ENCODE results near the gene ARG2.

DNA sequence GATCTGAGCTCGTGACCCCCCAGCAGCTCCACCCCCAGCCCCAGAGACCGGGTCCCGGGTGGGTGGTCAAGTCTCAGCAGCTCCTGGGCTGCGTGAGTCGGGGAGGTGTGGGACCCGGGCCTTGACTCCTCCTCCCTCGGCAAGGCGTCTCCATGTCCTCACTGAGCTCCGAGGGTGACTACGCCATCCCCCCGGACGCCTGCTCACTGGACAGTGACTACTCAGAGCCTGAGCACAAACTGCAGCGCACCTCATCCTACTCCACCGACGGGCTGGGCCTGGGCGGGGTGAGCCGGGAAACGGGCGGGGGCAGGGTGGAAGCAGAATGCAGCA, 47.8 kb upstream of the ARG2 start:
- TF ChIP-seq, protein P1, sequence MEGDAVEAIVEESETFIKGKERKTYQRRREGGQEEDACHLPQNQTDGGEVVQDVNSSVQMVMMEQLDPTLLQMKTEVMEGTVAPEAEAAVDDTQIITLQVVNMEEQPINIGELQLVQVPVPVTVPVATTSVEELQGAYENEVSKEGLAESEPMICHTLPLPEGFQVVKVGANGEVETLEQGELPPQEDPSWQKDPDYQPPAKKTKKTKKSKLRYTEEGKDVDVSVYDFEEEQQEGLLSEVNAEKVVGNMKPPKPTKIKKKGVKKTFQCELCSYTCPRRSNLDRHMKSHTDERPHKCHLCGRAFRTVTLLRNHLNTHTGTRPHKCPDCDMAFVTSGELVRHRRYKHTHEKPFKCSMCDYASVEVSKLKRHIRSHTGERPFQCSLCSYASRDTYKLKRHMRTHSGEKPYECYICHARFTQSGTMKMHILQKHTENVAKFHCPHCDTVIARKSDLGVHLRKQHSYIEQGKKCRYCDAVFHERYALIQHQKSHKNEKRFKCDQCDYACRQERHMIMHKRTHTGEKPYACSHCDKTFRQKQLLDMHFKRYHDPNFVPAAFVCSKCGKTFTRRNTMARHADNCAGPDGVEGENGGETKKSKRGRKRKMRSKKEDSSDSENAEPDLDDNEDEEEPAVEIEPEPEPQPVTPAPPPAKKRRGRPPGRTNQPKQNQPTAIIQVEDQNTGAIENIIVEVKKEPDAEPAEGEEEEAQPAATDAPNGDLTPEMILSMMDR (IDR thresholded peaks at IDR 0.05) = no peak
- no peak for TF ChIP-seq POLR2A (IDR thresholded peaks at IDR 0.05)

Measured in esophagus squamous epithelium (tissue), 4 donors.